HepG2 (cell line): Measurements from ENCODE around the gene SIGMAR1. TPM values are rescaled to one million over a fixed set of nuclear protein-coding genes. Genes with fewer than 3 reads are reported as not detected.
A peak's percentile ranks its signal among the peaks of the same experiment; 100 is the strongest.

Source experiments
- CHCHD3 ChIP-seq: sonication (generic); formaldehyde crosslinking; IDR thresholded peaks from 2 replicates; pipeline ENCODE4 v1.8.0; 2022; ENCODE audit warnings: mild to moderate bottlenecking, missing genetic modification reagents, moderate library complexity
- FOXK2 ChIP-seq: fragments of 450-650 bp; IDR thresholded peaks from 2 replicates; pipeline ENCODE4 v1.6.1; 2016
- HOXA7 ChIP-seq: sonication (generic); formaldehyde crosslinking; IDR thresholded peaks from 2 replicates; pipeline ENCODE4 v1.8.1; 2022; ENCODE audit warnings: mild to moderate bottlenecking, missing genetic modification reagents, moderate library complexity
- KLF16 ChIP-seq, 2 experiments: sonication (generic) in 1 of 2; formaldehyde crosslinking in 1 of 2; IDR thresholded peaks; 2 replicates each; pipeline versions ENCODE4 v1.6.1 to v1.8.0; 2016 to 2023; ENCODE audit warnings: missing genetic modification reagents in 2 of 2, missing compliant biosample characterization in 1 of 2
- KLF6 ChIP-seq: IDR thresholded peaks from 2 replicates; pipeline ENCODE4 v1.8.0; 2016; ENCODE audit warnings: missing biosample characterization, missing genetic modification reagents
- NFIB ChIP-seq: sonication (generic); formaldehyde crosslinking; IDR thresholded peaks from 2 replicates; pipeline ENCODE4 v1.9.0; 2021; ENCODE audit warnings: missing genetic modification reagents, mild to moderate bottlenecking, borderline replicate concordance
- NONO ChIP-seq, 2 experiments: fragments of 450-650 bp in 1 of 2; sonication (generic) in 1 of 2; formaldehyde crosslinking in 1 of 2; IDR thresholded peaks in 1 of 2; conservative IDR thresholded peaks in 1 of 2; 2 replicates each; pipeline versions ENCODE4 v1.6.1 to v1.8.0; 2017 to 2022; ENCODE audit warnings: mild to moderate bottlenecking in 1 of 2, missing genetic modification reagents in 1 of 2, moderate library complexity in 1 of 2
- PAF1 ChIP-seq: IDR thresholded peaks from 2 replicates; pipeline ENCODE4 v1.6.1; 2016; ENCODE audit warnings: missing genetic modification reagents, missing compliant biosample characterization
- SIN3A ChIP-seq: IDR thresholded peaks from 2 replicates; pipeline ENCODE4 v1.6.1; 2011; ENCODE audit warnings: low read depth, mild to moderate bottlenecking, control low read depth, low read length, borderline replicate concordance
- SMYD3 ChIP-seq: sonication (generic); formaldehyde crosslinking; IDR thresholded peaks from 2 replicates; pipeline ENCODE4 v1.8.1; 2023; ENCODE audit warnings: mild to moderate bottlenecking, missing genetic modification reagents
- THAP11 ChIP-seq: IDR thresholded peaks from 2 replicates; pipeline ENCODE4 v1.6.1; 2016; ENCODE audit warnings: missing biosample characterization, missing genetic modification reagents
- TOE1 ChIP-seq: sonication (generic); formaldehyde crosslinking; IDR thresholded peaks from 2 replicates; pipeline ENCODE4 v1.4.0; 2020; ENCODE audit warnings: mild to moderate bottlenecking, missing genetic modification reagents
- XBP1 ChIP-seq: sonication (generic); formaldehyde crosslinking; IDR thresholded peaks from 2 replicates; pipeline ENCODE4 v1.5.0; 2020; ENCODE audit warnings: missing genetic modification reagents
- ZFP90 ChIP-seq: sonication (generic); formaldehyde crosslinking; IDR thresholded peaks from 2 replicates; pipeline ENCODE4 v1.8.0; 2022; ENCODE audit warnings: missing genetic modification reagents, mild to moderate bottlenecking, inconsistent platforms, borderline replicate concordance
- ZFX ChIP-seq: sonication (generic); formaldehyde crosslinking; IDR thresholded peaks from 2 replicates; pipeline ENCODE4 v1.4.0; 2020; ENCODE audit warnings: mild to moderate bottlenecking, low read depth, missing genetic modification reagents, moderate library complexity
- ZNF253 ChIP-seq: sonication (generic); formaldehyde crosslinking; IDR thresholded peaks from 2 replicates; pipeline ENCODE4 v1.8.0; 2022; ENCODE audit warnings: mild to moderate bottlenecking, missing genetic modification reagents, borderline replicate concordance
- ZNF30 ChIP-seq: sonication (generic); formaldehyde crosslinking; IDR thresholded peaks from 2 replicates; pipeline ENCODE4 v1.5.0; 2020; ENCODE audit warnings: mild to moderate bottlenecking, missing genetic modification reagents
- ZNF337 ChIP-seq: sonication (generic); formaldehyde crosslinking; IDR thresholded peaks from 2 replicates; pipeline ENCODE4 v1.5.1; 2020; ENCODE audit warnings: missing genetic modification reagents, low read depth, mild to moderate bottlenecking, borderline replicate concordance
- ZNF501 ChIP-seq: sonication (generic); formaldehyde crosslinking; IDR thresholded peaks from 2 replicates; pipeline ENCODE4 v1.5.1; 2020; ENCODE audit warnings: mild to moderate bottlenecking, moderate library complexity, missing genetic modification reagents
- polyA plus RNA-seq, 8 experiments: library from polyadenylated mRNA; depleted of rRNA in 3 of 8; stranded (reverse) in 7 of 8; unstranded in 1 of 8; fragments of >200 nt; fragmentation: Illumina TruSeq in 4 of 8; extraction: Trizol in 4 of 8; gene quantifications; 2 replicates each; pipeline versions ENCODE4 v1.2.1 to v1.2.3, GENCODE V29; 2011 to 2016; ENCODE audit warnings: low read depth in 4 of 8, missing spikeins in 1 of 8, mixed read lengths in 1 of 8; ENCODE audit not compliant: insufficient read depth in 1 of 8
- total RNA-seq, 5 experiments: library from RNA; depleted of rRNA; stranded (reverse); fragments of >200 nt; fragmentation: Illumina TruSeq; extraction: Trizol; gene quantifications; 2 replicates each; pipeline ENCODE4 v1.2.3, GENCODE V29; 2016; ENCODE audit warnings: low read depth in 1 of 5
- TF ChIP-seq, protein P1 (sequence below): sonication (generic); formaldehyde crosslinking; conservative IDR thresholded peaks from 2 replicates; pipeline ENCODE4 v1.4.0; 2020; ENCODE audit warnings: missing genetic modification reagents
- TF ChIP-seq, protein P2 (sequence below): sonication (generic); formaldehyde crosslinking; IDR thresholded peaks from 2 replicates; pipeline ENCODE4 v1.4.0; 2020; ENCODE audit warnings: mild to moderate bottlenecking, missing genetic modification reagents
- TF ChIP-seq, protein P3 (sequence below), 2 experiments: IDR thresholded peaks; 2 replicates each; pipeline ENCODE4 v1.6.1; 2011 to 2012; ENCODE audit warnings: low read length in 2 of 2, borderline replicate concordance in 1 of 2, low read depth in 1 of 2, mild to moderate bottlenecking in 1 of 2, moderate library complexity in 1 of 2
- TF ChIP-seq, protein P4 (sequence below): IDR thresholded peaks from 2 replicates; pipeline ENCODE4 v1.6.1; 2016
- TF ChIP-seq, protein P5 (sequence below), 2 experiments: fragments of 450-650 bp in 1 of 2; sonication (generic) in 1 of 2; formaldehyde crosslinking; IDR thresholded peaks; 2 replicates each; pipeline versions ENCODE4 v1.5.0 to v1.8.0; 2020 to 2022; ENCODE audit warnings: mild to moderate bottlenecking in 1 of 2, missing genetic modification reagents in 1 of 2

The SIGMAR1 gene
- total and polyA plus RNA-seq, 2 of the 13 experiments (the other 11 are each of a cell fraction or from before 2014, with no cell fraction given), result 38.9 to 60.8 TPM

DNA sequence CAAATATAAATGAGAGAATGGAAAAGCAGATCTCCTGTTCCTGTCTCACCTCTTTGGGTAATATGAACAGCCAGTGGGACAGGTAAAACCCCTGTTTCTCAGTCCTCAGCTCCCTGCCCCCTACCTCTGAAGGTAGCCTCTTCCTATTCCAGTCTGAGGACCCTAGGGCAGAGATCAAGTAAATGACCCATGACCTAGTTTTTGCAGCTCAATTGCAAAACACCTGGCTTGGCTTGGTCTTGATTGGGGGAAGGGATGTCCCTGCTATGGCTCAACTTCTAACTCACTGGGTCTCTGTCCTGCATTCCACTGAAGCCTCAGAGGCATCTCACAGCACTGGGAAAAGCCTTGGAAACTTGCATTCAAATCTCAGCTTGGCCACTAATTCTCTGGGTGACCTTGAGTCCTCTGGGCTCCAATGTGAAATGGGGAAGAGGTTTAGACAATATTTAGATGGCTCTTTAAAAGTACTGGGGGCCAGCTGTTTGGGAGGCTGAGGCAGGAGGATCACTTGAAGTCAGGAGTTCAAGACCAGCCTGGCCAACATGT, 7.3 kb upstream of the SIGMAR1 start (continued):
- TF ChIP-seq, protein P1, sequence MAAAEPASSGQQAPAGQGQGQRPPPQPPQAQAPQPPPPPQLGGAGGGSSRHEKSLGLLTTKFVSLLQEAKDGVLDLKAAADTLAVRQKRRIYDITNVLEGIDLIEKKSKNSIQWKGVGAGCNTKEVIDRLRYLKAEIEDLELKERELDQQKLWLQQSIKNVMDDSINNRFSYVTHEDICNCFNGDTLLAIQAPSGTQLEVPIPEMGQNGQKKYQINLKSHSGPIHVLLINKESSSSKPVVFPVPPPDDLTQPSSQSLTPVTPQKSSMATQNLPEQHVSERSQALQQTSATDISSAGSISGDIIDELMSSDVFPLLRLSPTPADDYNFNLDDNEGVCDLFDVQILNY (CRISPR knock-in tag), result no peak
- TF ChIP-seq SIN3A (no peak), ZNF253 (CRISPR knock-in tag) (no peak), HOXA7 (CRISPR knock-in tag) (no peak), ZFP90 (CRISPR knock-in tag) (no peak), SMYD3 (CRISPR knock-in tag) (no peak), FOXK2 (no peak), NONO (IDR thresholded peaks at IDR 0.05) (no peak), NONO (CRISPR knock-in tag; conservative IDR thresholded peaks at IDR 0.05) (peak; percentile 36; the same call in 1 of the 2 replicates), ZNF501 (CRISPR knock-in tag) (0 out of 2 replicates have a peak, but pooled peaks have one; percentile 30), KLF16 (CRISPR knock-in tag; IDR thresholded peaks at IDR 0.05) (no peak), ZNF30 (no peak), KLF6 (no peak), CHCHD3 (CRISPR knock-in tag) (no peak), TOE1 (CRISPR knock-in tag) (no peak), THAP11 (CRISPR knock-in tag) (peak; percentile 64), NFIB (CRISPR knock-in tag) (no peak), ZNF337 (CRISPR knock-in tag) (peak; percentile 55; the same call in 1 of the 2 replicates), XBP1 (CRISPR knock-in tag) (no peak), ZFX (no peak), PAF1 (no peak)
- TF ChIP-seq, protein P2, sequence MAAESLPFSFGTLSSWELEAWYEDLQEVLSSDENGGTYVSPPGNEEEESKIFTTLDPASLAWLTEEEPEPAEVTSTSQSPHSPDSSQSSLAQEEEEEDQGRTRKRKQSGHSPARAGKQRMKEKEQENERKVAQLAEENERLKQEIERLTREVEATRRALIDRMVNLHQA (CRISPR knock-in tag), result no peak
- TF ChIP-seq, protein P3, sequence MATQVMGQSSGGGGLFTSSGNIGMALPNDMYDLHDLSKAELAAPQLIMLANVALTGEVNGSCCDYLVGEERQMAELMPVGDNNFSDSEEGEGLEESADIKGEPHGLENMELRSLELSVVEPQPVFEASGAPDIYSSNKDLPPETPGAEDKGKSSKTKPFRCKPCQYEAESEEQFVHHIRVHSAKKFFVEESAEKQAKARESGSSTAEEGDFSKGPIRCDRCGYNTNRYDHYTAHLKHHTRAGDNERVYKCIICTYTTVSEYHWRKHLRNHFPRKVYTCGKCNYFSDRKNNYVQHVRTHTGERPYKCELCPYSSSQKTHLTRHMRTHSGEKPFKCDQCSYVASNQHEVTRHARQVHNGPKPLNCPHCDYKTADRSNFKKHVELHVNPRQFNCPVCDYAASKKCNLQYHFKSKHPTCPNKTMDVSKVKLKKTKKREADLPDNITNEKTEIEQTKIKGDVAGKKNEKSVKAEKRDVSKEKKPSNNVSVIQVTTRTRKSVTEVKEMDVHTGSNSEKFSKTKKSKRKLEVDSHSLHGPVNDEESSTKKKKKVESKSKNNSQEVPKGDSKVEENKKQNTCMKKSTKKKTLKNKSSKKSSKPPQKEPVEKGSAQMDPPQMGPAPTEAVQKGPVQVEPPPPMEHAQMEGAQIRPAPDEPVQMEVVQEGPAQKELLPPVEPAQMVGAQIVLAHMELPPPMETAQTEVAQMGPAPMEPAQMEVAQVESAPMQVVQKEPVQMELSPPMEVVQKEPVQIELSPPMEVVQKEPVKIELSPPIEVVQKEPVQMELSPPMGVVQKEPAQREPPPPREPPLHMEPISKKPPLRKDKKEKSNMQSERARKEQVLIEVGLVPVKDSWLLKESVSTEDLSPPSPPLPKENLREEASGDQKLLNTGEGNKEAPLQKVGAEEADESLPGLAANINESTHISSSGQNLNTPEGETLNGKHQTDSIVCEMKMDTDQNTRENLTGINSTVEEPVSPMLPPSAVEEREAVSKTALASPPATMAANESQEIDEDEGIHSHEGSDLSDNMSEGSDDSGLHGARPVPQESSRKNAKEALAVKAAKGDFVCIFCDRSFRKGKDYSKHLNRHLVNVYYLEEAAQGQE (IDR thresholded peaks at IDR 0.05; ENCODE audit: borderline replicate concordance in 1 of 2, low read depth in 1 of 2, low read length in 2 of 2), result peak in 1 of 2 experiments; percentile 57; a peak in 1 of 4 replicates
- TF ChIP-seq, protein P4, sequence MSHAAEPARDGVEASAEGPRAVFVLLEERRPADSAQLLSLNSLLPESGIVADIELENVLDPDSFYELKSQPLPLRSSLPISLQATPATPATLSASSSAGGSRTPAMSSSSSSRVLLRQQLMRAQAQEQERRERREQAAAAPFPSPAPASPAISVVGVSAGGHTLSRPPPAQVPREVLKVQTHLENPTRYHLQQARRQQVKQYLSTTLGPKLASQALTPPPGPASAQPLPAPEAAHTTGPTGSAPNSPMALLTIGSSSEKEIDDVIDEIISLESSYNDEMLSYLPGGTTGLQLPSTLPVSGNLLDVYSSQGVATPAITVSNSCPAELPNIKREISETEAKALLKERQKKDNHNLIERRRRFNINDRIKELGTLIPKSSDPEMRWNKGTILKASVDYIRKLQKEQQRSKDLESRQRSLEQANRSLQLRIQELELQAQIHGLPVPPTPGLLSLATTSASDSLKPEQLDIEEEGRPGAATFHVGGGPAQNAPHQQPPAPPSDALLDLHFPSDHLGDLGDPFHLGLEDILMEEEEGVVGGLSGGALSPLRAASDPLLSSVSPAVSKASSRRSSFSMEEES (CRISPR knock-in tag), result 0 out of 2 replicates have a peak, but pooled peaks have one; percentile 14
- TF ChIP-seq, protein P5, sequence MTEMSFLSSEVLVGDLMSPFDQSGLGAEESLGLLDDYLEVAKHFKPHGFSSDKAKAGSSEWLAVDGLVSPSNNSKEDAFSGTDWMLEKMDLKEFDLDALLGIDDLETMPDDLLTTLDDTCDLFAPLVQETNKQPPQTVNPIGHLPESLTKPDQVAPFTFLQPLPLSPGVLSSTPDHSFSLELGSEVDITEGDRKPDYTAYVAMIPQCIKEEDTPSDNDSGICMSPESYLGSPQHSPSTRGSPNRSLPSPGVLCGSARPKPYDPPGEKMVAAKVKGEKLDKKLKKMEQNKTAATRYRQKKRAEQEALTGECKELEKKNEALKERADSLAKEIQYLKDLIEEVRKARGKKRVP (CRISPR knock-in tag; IDR thresholded peaks at IDR 0.05), result no peak
